HG02759 (cell line): ENCODE data around the gene SLC17A9.

ENCODE experiments used
- ATAC-seq: cut with Tn5 transposase; IDR thresholded peaks from one replicate; pipeline ENCODE4 v1.9.1; 2021; ENCODE audit warnings: mild to moderate bottlenecking, moderate library complexity; ENCODE audit not compliant: unreplicated experiment

SLC17A9 gene, protein sequence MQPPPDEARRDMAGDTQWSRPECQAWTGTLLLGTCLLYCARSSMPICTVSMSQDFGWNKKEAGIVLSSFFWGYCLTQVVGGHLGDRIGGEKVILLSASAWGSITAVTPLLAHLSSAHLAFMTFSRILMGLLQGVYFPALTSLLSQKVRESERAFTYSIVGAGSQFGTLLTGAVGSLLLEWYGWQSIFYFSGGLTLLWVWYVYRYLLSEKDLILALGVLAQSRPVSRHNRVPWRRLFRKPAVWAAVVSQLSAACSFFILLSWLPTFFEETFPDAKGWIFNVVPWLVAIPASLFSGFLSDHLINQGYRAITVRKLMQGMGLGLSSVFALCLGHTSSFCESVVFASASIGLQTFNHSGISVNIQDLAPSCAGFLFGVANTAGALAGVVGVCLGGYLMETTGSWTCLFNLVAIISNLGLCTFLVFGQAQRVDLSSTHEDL

DNA sequence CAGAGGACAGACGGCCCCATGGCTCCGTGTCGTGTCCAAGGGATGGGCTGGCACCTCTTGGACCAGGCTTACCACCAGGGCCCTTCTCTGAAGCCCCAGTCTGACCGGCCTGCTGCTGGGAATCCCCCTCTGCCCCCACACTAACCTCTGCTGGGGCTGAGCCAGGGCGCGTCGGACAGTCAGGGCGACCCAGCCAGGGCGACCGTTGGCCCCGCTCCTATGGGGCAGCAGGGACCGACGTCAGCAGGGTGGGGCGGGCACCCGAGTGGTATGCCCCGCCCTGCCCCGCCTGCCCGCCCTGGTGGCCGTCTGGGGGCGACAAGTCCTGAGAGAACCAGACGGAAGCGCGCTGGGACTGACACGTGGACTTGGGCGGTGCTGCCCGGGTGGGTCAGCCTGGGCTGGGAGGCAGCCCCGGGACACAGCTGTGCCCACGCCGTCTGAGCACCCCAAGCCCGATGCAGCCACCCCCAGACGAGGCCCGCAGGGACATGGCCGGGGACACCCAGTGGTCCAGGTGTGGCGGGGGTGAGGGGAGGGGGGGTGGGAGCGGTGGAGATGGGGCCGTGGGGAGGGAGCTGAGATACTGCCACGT, at the start of gene SLC17A9:
Gene SLC17A9, plus strand, starts transcription at position 337 of the 595 bp plus-strand sequence. Its CDS starts 122 bp downstream, at position 459.
- ATAC-seq: peak; percentile 65

- no peak for ATAC-seq
Observed at GRCh38 chr20:62902926-62903615, 49.4 kb upstream of the SLC17A9 start.

GRCh38 chr20:62905536-62906117, 46.9 kb upstream of the SLC17A9 start:
- no peak for ATAC-seq

DNA sequence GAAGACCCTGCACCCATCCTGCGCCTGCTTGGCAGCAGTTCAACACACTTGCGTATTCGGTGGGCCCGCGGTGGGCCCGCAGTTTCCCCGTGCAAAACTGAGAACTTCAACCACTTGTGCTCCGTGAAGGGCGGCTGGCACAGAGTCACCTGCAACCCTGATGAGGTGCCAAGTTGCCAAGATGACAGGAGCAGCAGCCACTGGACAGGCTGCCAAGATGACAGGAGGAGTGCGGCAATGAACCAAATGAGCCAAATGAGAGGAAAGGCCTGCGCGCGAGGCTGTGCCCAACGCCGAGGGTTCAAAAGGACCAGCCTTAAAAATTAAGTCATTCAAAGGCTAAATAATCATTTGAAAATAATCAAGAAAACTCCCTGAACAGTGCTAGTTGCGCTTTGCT, 46.3 kb upstream of the SLC17A9 start:
- no peak for ATAC-seq

GRCh38 chr20:62906647-62907375, 45.7 kb upstream of the SLC17A9 start:
- ATAC-seq: no peak

- ATAC-seq: no peak
Observed at GRCh38 chr20:62907384-62908317, 44.9 kb upstream of the SLC17A9 start.

GRCh38 chr20:62908971-62909791, 43.3 kb upstream of the SLC17A9 start:
- no peak for ATAC-seq

- ATAC-seq: no peak
Observed at GRCh38 chr20:62910217-62910766, 42.2 kb upstream of the SLC17A9 start.

- no peak for ATAC-seq
Observed at GRCh38 chr20:62910777-62911497, 41.6 kb upstream of the SLC17A9 start.

DNA sequence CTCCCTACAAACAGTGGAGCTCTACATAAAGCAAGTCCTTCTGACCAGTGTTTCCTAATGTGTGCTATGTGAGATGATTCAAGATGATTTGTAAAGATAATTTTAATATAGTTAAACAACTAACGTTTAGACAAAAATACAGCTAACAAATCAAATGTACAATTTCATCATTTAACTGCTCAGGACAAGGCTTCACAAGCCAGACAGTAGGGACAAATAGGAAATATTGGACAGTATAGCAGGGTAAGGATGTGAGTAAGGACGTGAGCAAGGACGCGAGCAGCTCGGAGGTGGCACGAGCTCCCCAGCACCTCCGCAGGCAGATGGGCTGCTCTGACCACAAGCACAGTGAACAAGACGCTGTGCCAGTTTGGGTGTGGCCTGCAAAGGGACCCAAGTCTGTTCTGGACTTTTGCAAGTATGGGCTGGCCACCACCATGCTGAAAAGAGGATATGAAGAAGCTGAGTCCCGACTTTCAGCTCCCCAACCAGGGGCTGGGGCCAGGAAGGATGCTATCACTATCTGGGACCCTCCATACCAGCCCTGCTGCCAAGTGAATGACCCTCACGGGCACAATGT, 40.7 kb upstream of the SLC17A9 start:
- ATAC-seq: no peak

GRCh38 chr20:62913043-62913630, 39.4 kb upstream of the SLC17A9 start:
- no peak for ATAC-seq

DNA sequence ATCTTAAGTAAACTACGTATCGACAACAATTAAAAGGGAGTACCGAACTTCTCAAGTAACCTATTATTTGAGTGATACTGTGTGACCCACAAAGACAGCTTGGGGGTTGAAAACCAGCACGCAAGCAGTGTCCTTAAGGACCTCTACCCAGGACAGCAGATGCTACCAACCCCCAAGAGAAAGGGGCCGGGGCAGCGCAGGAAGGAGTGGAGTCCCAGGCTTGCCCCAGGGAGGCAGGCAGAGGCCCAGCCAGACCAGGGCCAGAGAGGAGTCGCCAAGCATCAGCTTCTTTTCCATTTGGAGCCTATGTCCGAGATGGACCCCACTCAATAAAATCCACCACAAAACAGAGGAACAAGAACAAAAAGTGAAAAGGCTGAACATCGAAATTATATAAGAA, 38.1 kb upstream of the SLC17A9 start:
- ATAC-seq: no peak

- no peak for ATAC-seq
Observed at GRCh38 chr20:62914970-62915457, 37.5 kb upstream of the SLC17A9 start.

DNA sequence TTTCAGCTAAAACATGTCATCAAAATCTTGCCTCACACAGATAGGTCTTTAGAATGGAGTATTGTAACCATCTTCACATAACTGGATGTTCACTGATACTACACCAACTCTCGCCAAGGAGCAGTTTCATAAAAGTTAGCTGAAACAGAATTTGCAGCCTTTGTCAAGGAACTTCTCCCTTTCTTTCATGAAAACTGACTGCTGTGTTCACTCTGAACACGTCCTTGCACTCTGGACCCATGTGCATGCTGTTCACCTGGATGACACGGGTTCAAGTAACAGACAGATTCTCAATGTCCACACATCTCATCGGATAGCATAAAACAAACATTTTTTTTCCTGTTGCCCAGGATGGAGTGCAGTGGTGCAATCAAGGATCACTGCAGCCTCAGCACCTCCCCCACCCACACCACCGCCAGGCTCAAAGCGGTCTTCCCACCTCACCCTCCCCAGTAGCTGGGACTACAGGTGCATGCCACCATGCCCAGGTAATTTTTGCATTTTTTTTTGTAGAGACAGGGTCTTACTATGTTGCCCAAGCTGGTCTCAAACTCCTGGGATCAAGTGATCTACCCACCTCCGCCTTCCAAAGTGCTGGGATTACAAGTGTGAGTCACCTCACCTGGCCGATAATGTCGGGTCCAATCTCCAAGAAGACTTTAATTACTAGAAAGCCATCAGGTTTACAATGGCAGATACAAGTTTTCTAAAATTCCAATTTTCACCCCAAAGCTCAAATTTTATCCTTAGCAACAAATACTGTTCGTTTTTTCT, 35.6 kb upstream of the SLC17A9 start:
- no peak for ATAC-seq

GRCh38 chr20:62917720-62918119, 34.8 kb upstream of the SLC17A9 start:
- ATAC-seq: no peak

- ATAC-seq: no peak
Observed at GRCh38 chr20:62918147-62918546, 34.4 kb upstream of the SLC17A9 start.
